ENCODE data around the gene NOLC1. TPM values are rescaled to one million over a fixed set of nuclear protein-coding genes. Genes with fewer than 3 reads are reported as not detected.
A peak's percentile ranks its signal among the peaks of the same experiment; 100 is the strongest.

The NOLC1 gene
- total RNA-seq, 3 donors from 2014 or later, result 40.5 to 82.8 (median 65.5) TPM

GRCh38 chr10:102118867-102119266, 33.3 kb upstream of the NOLC1 start:
- intact Hi-C loops (cut with DNase I; ENCODE audit: low total_unique reads), result no loop called here
- Histone ChIP-seq H3K9me3 (no peaks in the 10 kb centered on the region), H3K36me3 (no peaks in the 10 kb centered on the region), H3K27ac (peak overlapping the region; percentile 98 to 100), H3K4me1 (peaks cover 21 to 41% of the 10 kb centered on the region in 2 donors), H3K4me3 (peak overlapping the region; percentile 80 to 96 (median 87)), H3K27me3 (no peaks in the 10 kb centered on the region)
- DNase-seq (ENCODE audit: low spot score in 2 of 2), result peak in 1 of 2 donors; percentile 53
- TF ChIP-seq CTCF (IDR thresholded peaks at IDR 0.05) (no peak), POLR2AphosphoS5 (IDR thresholded peaks at IDR 0.05) (no peak), POLR2A (IDR thresholded peaks at IDR 0.05) (no peak)

GRCh38 chr10:102119417-102120141, 32.6 kb upstream of the NOLC1 start:
- Histone ChIP-seq H3K27ac (peak overlapping the region; percentile 98 to 100), H3K27me3 (no peaks in the 10 kb centered on the region), H3K4me3 (peak overlapping the region; percentile 80 to 96 (median 87)), H3K36me3 (no peaks in the 10 kb centered on the region), H3K4me1 (peaks cover 21 to 38% of the 10 kb centered on the region in 2 donors), H3K9me3 (no peaks in the 10 kb centered on the region)
- DNase-seq (ENCODE audit: low spot score in 2 of 2), result peak; percentile 74 to 93
- intact Hi-C loops (cut with DNase I; ENCODE audit: low total_unique reads), result no loop called here
- TF ChIP-seq POLR2A (IDR thresholded peaks at IDR 0.05) (peak; percentile 73), POLR2AphosphoS5 (IDR thresholded peaks at IDR 0.05) (peak in 2 of 3 donors; percentile 6 to 35), CTCF (IDR thresholded peaks at IDR 0.05) (no peak)

GRCh38 chr10:102120142-102120990, 31.8 kb upstream of the NOLC1 start, which contains the start of gene LDB1:
Gene LDB1 (minus strand): TSS chr10:102120368. CDS start chr10:102120110, 258 bp downstream.
- DNase-seq (ENCODE audit: low spot score in 2 of 2), result peak; percentile 70 to 76
- Histone ChIP-seq H3K27me3 (no peaks in the 10 kb centered on the region), H3K4me3 (peak within 1 kb of the TSS; percentile 80 to 96 (median 87)), H3K9me3 (no peaks in the 10 kb centered on the region), H3K36me3 (no peaks in the 10 kb centered on the region), H3K4me1 (peaks cover 19 to 37% of the 10 kb centered on the region in 2 donors), H3K27ac (peak within 1 kb of the TSS; percentile 98 to 100)
- TF ChIP-seq CTCF (IDR thresholded peaks at IDR 0.05) (no peak), POLR2A (IDR thresholded peaks at IDR 0.05) (peak; percentile 92), POLR2AphosphoS5 (IDR thresholded peaks at IDR 0.05) (peak; percentile 92 to 94 (median 92))
- intact Hi-C loops (cut with DNase I; ENCODE audit: low total_unique reads), result no loop called here

GRCh38 chr10:102120991-102121738, 31.0 kb upstream of the NOLC1 start:
- H3K4me1 ChIP-seq, result peaks cover 19 to 29% of the 10 kb centered on the region in 2 donors
- intact Hi-C loops (cut with DNase I; ENCODE audit: low total_unique reads), result no loop called here
- DNase-seq (ENCODE audit: low spot score in 2 of 2), result peak in 1 of 2 donors; percentile 92

More at GRCh38 chr10:102120991-102121738, 31.0 kb upstream of the NOLC1 start:
- H3K9me3 ChIP-seq, result no peaks in the 10 kb centered on the region
- no peaks in the 10 kb centered on the region for H3K27me3 ChIP-seq
- H3K27ac ChIP-seq, result peak overlapping the region; percentile 98 to 100
- H3K36me3 ChIP-seq, result no peaks in the 10 kb centered on the region
- peak overlapping the region; percentile 80 to 96 (median 87) for H3K4me3 ChIP-seq
- no peak for TF ChIP-seq CTCF (IDR thresholded peaks at IDR 0.05)
- peak; percentile 33 to 84 (median 50) for TF ChIP-seq POLR2AphosphoS5 (IDR thresholded peaks at IDR 0.05)
- peak; percentile 37 for TF ChIP-seq POLR2A (IDR thresholded peaks at IDR 0.05)

All from breast epithelium (tissue), 4 donors.